ENCODE measurements around the gene FAM20C. TPM values are rescaled to one million over a fixed set of nuclear protein-coding genes. Genes with fewer than 3 reads are reported as not detected.

The FAM20C gene
- total RNA-seq, 1 experiment from 2014 or later, result 35.8 TPM

- intact Hi-C loops (cut with micrococcal nuclease; ENCODE audit: unreplicated experiment), result no loop called here
- no peak overlapping the region for H3K27ac ChIP-seq (ENCODE audit: low read depth, low read length, poor library complexity, severe bottlenecking)
- no TSS peak for BruUV-seq (replicated peaks)
- no peaks in the 10 kb centered on the region for H3K9me3 ChIP-seq (ENCODE audit: low read depth, low read length, poor library complexity, severe bottlenecking)
- POLR2A ChIA-PET (ENCODE audit: low non-redundant PET), result no interaction called here
- TF ChIP-seq CTCF (conservative IDR thresholded peaks at IDR 0.05; ENCODE audit: low read depth, low read length), result no peak
- no peak for TF ChIP-seq EZH2 (IDR thresholded peaks at IDR 0.05; ENCODE audit: borderline replicate concordance, low read depth, low read length, poor library complexity, severe bottlenecking)
- DNase-seq (ENCODE audit: low spot score), result no peak
- H3K4me3 ChIP-seq (ENCODE audit: low read depth, low read length, poor library complexity, severe bottlenecking), result no peak overlapping the region
- H3K27me3 ChIP-seq (replicated peaks; ENCODE audit: insufficient read depth, low read depth, low read length, poor library complexity), result peaks cover 70% of the 10 kb centered on the region
- H3K4me1 ChIP-seq (ENCODE audit: insufficient read depth, low read length, poor library complexity, severe bottlenecking), result no peaks in the 10 kb centered on the region
- H3K36me3 ChIP-seq (ENCODE audit: insufficient read depth, low read length, poor library complexity, severe bottlenecking), result no peaks in the 10 kb centered on the region
- CTCF ChIA-PET, result no interaction called here
Observed at GRCh38 chr7:284762-285722, 92.7 kb downstream of the FAM20C start.

- Histone ChIP-seq H3K27ac (ENCODE audit: low read depth, low read length, poor library complexity, severe bottlenecking) (no peak overlapping the region), H3K9me3 (ENCODE audit: low read depth, low read length, poor library complexity, severe bottlenecking) (no peaks in the 10 kb centered on the region), H3K4me1 (ENCODE audit: insufficient read depth, low read length, poor library complexity, severe bottlenecking) (no peaks in the 10 kb centered on the region), H3K4me3 (ENCODE audit: low read depth, low read length, poor library complexity, severe bottlenecking) (no peak overlapping the region), H3K36me3 (ENCODE audit: insufficient read depth, low read length, poor library complexity, severe bottlenecking) (no peaks in the 10 kb centered on the region), H3K27me3 (replicated peaks; ENCODE audit: insufficient read depth, low read depth, low read length, poor library complexity) (peaks cover 74% of the 10 kb centered on the region)
- TF ChIP-seq CTCF (conservative IDR thresholded peaks at IDR 0.05; ENCODE audit: low read depth, low read length) (no peak), EZH2 (IDR thresholded peaks at IDR 0.05; ENCODE audit: borderline replicate concordance, low read depth, low read length, poor library complexity, severe bottlenecking) (no peak)
- CTCF ChIA-PET, result no interaction called here
- intact Hi-C loops (cut with micrococcal nuclease; ENCODE audit: unreplicated experiment), result no loop called here
- POLR2A ChIA-PET (ENCODE audit: low non-redundant PET), result no interaction called here
- no TSS peak for BruUV-seq (replicated peaks)
- DNase-seq (ENCODE audit: low spot score), result no peak
Observed at GRCh38 chr7:285731-286130, 93.4 kb downstream of the FAM20C start.

GRCh38 chr7:286266-286665, 93.9 kb downstream of the FAM20C start:
- no peaks in the 10 kb centered on the region for H3K4me1 ChIP-seq (ENCODE audit: insufficient read depth, low read length, poor library complexity, severe bottlenecking)
- no peaks in the 10 kb centered on the region for H3K9me3 ChIP-seq (ENCODE audit: low read depth, low read length, poor library complexity, severe bottlenecking)
- ChIA-PET POLR2A (ENCODE audit: low non-redundant PET) (no interaction called here), CTCF (no interaction called here)
- H3K36me3 ChIP-seq (ENCODE audit: insufficient read depth, low read length, poor library complexity, severe bottlenecking), result no peaks in the 10 kb centered on the region
- intact Hi-C loops (cut with micrococcal nuclease; ENCODE audit: unreplicated experiment), result no loop called here
- peaks cover 75% of the 10 kb centered on the region for H3K27me3 ChIP-seq (replicated peaks; ENCODE audit: insufficient read depth, low read depth, low read length, poor library complexity)
- no peak overlapping the region for H3K4me3 ChIP-seq (ENCODE audit: low read depth, low read length, poor library complexity, severe bottlenecking)
- no TSS peak for BruUV-seq (replicated peaks)
- H3K27ac ChIP-seq (ENCODE audit: low read depth, low read length, poor library complexity, severe bottlenecking), result no peak overlapping the region
- no peak for DNase-seq (ENCODE audit: low spot score)
- TF ChIP-seq EZH2 (IDR thresholded peaks at IDR 0.05; ENCODE audit: borderline replicate concordance, low read depth, low read length, poor library complexity, severe bottlenecking) (no peak), CTCF (conservative IDR thresholded peaks at IDR 0.05; ENCODE audit: low read depth, low read length) (no peak)

Data from A673 (cell line).